Measurements from ENCODE around the gene MAP3K1. TPM values are rescaled to one million over a fixed set of nuclear protein-coding genes. Genes with fewer than 3 reads are reported as not detected.

Gene MAP3K1
- total and polyA plus RNA-seq, 4 donors = 2.4 to 15.4 (median 6.7) TPM

DNA sequence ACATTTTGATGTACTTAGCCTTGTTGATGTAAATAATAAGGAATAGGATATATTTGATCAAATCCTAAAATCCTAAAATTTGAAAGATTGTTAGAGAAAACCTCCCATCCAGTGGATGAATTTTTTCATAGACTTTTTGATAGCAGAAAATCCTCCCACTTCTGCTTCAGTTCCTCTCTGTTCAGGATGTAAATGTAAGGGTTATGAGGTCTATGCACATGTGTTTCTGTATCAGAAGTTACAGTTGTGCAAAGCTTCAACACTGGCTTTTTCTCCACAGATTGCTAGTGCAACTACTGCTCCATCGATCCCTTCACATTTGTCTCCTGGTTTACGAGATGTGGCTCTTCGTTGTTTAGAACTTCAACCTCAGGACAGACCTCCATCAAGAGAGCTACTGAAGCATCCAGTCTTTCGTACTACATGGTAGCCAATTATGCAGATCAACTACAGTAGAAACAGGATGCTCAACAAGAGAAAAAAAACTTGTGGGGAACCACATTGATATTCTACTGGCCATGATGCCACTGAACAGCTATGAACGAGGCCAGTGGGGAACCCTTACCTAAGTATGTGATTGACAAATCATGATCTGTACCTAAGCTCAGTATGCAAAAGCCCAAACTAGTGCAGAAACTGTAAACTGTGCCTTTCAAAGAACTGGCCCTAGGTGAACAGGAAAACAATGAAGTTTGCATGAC lies 78.1 kb downstream of the MAP3K1 start:
- Histone ChIP-seq H3K4me1 (ENCODE audit: control insufficient read depth in 4 of 4, insufficient read depth in 4 of 4, low read length in 3 of 4) (no peaks in the 10 kb centered on the region), H3K9ac (ENCODE audit: low read depth in 1 of 2, low read length in 2 of 2) (no peak overlapping the region), H3K36me3 (ENCODE audit: control insufficient read depth in 4 of 4, insufficient read depth in 3 of 4, low read depth in 1 of 4, low read length in 3 of 4) (peaks cover 2 to 28% (median 19%) of the 10 kb centered on the region in 4 donors), H3K4me3 (ENCODE audit: low read depth in 1 of 3, low read length in 3 of 3) (no peak overlapping the region), H3K27me3 (ENCODE audit: control insufficient read depth in 4 of 4, insufficient read depth in 4 of 4, low read length in 3 of 4) (no peaks in the 10 kb centered on the region), H3K9me3 (ENCODE audit: control insufficient read depth in 4 of 4, low read length in 3 of 4) (no peaks in the 10 kb centered on the region), H3K27ac (ENCODE audit: low read depth in 1 of 2, low read length in 2 of 2) (no peak overlapping the region)
- WGBS = 94% methylated on average over 5 of the region's 5 CpGs
- TF ChIP-seq JUND (IDR thresholded peaks at IDR 0.05) = no peak
- TF ChIP-seq, protein P1, sequence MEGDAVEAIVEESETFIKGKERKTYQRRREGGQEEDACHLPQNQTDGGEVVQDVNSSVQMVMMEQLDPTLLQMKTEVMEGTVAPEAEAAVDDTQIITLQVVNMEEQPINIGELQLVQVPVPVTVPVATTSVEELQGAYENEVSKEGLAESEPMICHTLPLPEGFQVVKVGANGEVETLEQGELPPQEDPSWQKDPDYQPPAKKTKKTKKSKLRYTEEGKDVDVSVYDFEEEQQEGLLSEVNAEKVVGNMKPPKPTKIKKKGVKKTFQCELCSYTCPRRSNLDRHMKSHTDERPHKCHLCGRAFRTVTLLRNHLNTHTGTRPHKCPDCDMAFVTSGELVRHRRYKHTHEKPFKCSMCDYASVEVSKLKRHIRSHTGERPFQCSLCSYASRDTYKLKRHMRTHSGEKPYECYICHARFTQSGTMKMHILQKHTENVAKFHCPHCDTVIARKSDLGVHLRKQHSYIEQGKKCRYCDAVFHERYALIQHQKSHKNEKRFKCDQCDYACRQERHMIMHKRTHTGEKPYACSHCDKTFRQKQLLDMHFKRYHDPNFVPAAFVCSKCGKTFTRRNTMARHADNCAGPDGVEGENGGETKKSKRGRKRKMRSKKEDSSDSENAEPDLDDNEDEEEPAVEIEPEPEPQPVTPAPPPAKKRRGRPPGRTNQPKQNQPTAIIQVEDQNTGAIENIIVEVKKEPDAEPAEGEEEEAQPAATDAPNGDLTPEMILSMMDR (IDR thresholded peaks at IDR 0.05; ENCODE audit: low read depth, low read length, missing input control) = no peak
- no peak for TF ChIP-seq GABPA (IDR thresholded peaks at IDR 0.05 in 1 of 2, conservative IDR thresholded peaks at IDR 0.05 in 1 of 2)
- TF ChIP-seq SP1 (IDR thresholded peaks at IDR 0.05) = no peak
- TF ChIP-seq REST (IDR thresholded peaks at IDR 0.05) = no peak
- TF ChIP-seq HNF4G (IDR thresholded peaks at IDR 0.05) = no peak
- TF ChIP-seq RXRA (IDR thresholded peaks at IDR 0.05) = no peak
- TF ChIP-seq TAF1 (conservative IDR thresholded peaks at IDR 0.05) = no peak
- TF ChIP-seq, protein P2, sequence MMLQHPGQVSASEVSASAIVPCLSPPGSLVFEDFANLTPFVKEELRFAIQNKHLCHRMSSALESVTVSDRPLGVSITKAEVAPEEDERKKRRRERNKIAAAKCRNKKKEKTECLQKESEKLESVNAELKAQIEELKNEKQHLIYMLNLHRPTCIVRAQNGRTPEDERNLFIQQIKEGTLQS (IDR thresholded peaks at IDR 0.05) = no peak
- TF ChIP-seq FOXA1 (IDR thresholded peaks at IDR 0.05) = no peak
- TF ChIP-seq EGR1 (IDR thresholded peaks at IDR 0.05; ENCODE audit: low read depth in 2 of 2) = no peak
- TF ChIP-seq YY1 (IDR thresholded peaks at IDR 0.05) = no peak
- TF ChIP-seq HNF4A (conservative IDR thresholded peaks at IDR 0.05) = no peak
- TF ChIP-seq, protein P3, sequence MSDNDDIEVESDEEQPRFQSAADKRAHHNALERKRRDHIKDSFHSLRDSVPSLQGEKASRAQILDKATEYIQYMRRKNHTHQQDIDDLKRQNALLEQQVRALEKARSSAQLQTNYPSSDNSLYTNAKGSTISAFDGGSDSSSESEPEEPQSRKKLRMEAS (IDR thresholded peaks at IDR 0.05) = no peak
- TF ChIP-seq, protein P4, sequence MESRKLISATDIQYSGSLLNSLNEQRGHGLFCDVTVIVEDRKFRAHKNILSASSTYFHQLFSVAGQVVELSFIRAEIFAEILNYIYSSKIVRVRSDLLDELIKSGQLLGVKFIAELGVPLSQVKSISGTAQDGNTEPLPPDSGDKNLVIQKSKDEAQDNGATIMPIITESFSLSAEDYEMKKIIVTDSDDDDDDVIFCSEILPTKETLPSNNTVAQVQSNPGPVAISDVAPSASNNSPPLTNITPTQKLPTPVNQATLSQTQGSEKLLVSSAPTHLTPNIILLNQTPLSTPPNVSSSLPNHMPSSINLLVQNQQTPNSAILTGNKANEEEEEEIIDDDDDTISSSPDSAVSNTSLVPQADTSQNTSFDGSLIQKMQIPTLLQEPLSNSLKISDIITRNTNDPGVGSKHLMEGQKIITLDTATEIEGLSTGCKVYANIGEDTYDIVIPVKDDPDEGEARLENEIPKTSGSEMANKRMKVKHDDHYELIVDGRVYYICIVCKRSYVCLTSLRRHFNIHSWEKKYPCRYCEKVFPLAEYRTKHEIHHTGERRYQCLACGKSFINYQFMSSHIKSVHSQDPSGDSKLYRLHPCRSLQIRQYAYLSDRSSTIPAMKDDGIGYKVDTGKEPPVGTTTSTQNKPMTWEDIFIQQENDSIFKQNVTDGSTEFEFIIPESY (IDR thresholded peaks at IDR 0.05) = no peak
- TF ChIP-seq RAD21 (IDR thresholded peaks at IDR 0.05) = no peak
- no peak for TF ChIP-seq FOXA2 (IDR thresholded peaks at IDR 0.05)
- TF ChIP-seq NR2F2 (IDR thresholded peaks at IDR 0.05) = no peak
- DNase-seq (ENCODE audit: low spot score) = no peak
